Uterus (tissue), 4 donors: ENCODE data around the gene BLCAP. TPM values are rescaled to one million over a fixed set of nuclear protein-coding genes. Genes with fewer than 3 reads are reported as not detected.

Experiments
- DNase-seq, 2 donors: peaks; one replicate each; pipeline ENCODE4 v3.0.0-alpha.2; 2019 to 2020
- H3K27ac ChIP-seq, 2 donors: fragments of 200-600 bp; sonication (generic); 1 replicate in 1 of 2; 2 replicates in 1 of 2; pipeline ENCODE4 v1.5.1; 2016 to 2018
- H3K27me3 ChIP-seq, 2 donors: fragments of 200-600 bp; sonication (generic); one replicate each; pipeline ENCODE4 v1.5.1; 2018 to 2019; ENCODE audit warnings: control low read depth in 1 of 2
- H3K36me3 ChIP-seq, 2 donors: fragments of 200-600 bp; sonication (generic); one replicate each; pipeline ENCODE4 v1.5.1; 2019; ENCODE audit warnings: control low read depth in 1 of 2
- H3K4me1 ChIP-seq, 2 donors: fragments of 200-600 bp; sonication (generic); one replicate each; pipeline ENCODE4 v1.5.1; 2018 to 2019; ENCODE audit warnings: control low read depth in 1 of 2
- H3K4me3 ChIP-seq, 2 donors: fragments of 200-600 bp; sonication (generic); 1 replicate in 1 of 2; 2 replicates in 1 of 2; pipeline ENCODE4 v1.5.1; 2018 to 2019; ENCODE audit warnings: mild to moderate bottlenecking in 1 of 2
- H3K9me3 ChIP-seq, 2 donors: fragments of 200-600 bp; sonication (generic); one replicate each; pipeline ENCODE4 v1.5.1; 2019; ENCODE audit warnings: control low read depth in 1 of 2
- POLR2A ChIP-seq, 2 donors: fragments of 450-650 bp; IDR thresholded peaks; one replicate each; pipeline ENCODE4 v1.6.1; 2016; ENCODE audit warnings: antibody characterized with exemption in 2 of 2, mild to moderate bottlenecking in 1 of 2, moderate library complexity in 1 of 2
- intact Hi-C: fragments of 100-400 bp; cut with DNase I; formaldehyde crosslinking; loops from one replicate; pipeline ENCODE4 v1.15.1; 2023; ENCODE audit warnings: low total_unique reads
- total RNA-seq, 4 donors: library from RNA; depleted of rRNA in 3 of 4; stranded (reverse); fragments of >200 nt in 3 of 4; gene quantifications; one replicate each; pipeline versions ENCODE4 v1.1.0 to v1.2.4, GENCODE V29; 2014 to 2023
- donor health status: DM: yes; HTN: yes; CAD: no.

The BLCAP gene
- total RNA-seq, 4 donors from 2014 or later: 16.4 to 62.9 (median 37.7) TPM

GRCh38 chr20:37468886-37469285 lies 58.8 kb downstream of the BLCAP start:
- TF ChIP-seq POLR2A (IDR thresholded peaks at IDR 0.05): no peak
- H3K27me3 ChIP-seq: no peaks in the 10 kb centered on the region
- H3K36me3 ChIP-seq: no peaks in the 10 kb centered on the region
- no peak overlapping the region for H3K4me3 ChIP-seq
- H3K9me3 ChIP-seq: no peaks in the 10 kb centered on the region
- no peaks in the 10 kb centered on the region for H3K4me1 ChIP-seq
- intact Hi-C loops: no loop called here
- DNase-seq: no peak
- H3K27ac ChIP-seq: no peak overlapping the region

Other genes with a start within 250 kb of the BLCAP start
- 10 to 100 TPM; 33.8 to 78.3 (median 43.5) TPM for gene MANBAL, start 238.2 kb downstream of the BLCAP start, total RNA-seq
- 100 to 1,000 TPM in 1 of 4 donors, 10 to 100 TPM in 3; 25.0 to 110 (median 34.1) TPM for gene SRC, start 181.7 kb downstream of the BLCAP start, total RNA-seq
- 10 to 100 TPM in 1 of 4 donors, 1 to 10 TPM in 1, not detected in 2; 1.5 to 10.5 TPM for gene NNAT, start 6.6 kb downstream of the BLCAP start, total RNA-seq
- gene CTNNBL1, start 166.2 kb upstream of the BLCAP start, total RNA-seq: 10 to 100 TPM; 11.5 to 57.2 (median 35.2) TPM